ENCODE measurements around the gene EFCAB5.

EFCAB5 gene

DNA sequence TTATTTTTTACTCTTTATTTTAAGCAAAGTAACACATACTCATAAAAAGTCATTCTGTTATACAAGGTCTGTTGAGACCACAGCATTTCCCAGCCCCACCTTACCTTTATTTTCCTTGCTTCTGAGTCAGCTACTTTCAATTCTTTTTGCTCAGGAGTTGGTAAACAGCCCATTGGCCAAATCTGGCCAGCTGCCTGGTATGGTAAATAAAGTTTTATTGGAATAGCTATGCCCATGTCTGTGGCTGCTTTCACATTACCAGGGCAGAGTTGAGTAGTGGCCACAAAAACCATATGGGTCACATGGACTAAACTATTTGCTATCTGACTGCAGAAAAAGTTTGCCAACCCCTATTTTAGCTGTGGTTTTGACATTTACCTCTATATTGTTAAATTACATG, 171.8 kb downstream of the EFCAB5 start:
- H3K9me3 ChIP-seq (ENCODE audit: insufficient read depth, low read length, severe bottlenecking), result no peaks in the 10 kb centered on the region
- DNase-seq, result no peak
- H3K4me3 ChIP-seq (ENCODE audit: low read depth in 1 of 2, low read length in 2 of 2), result no peak overlapping the region
- TF ChIP-seq EZH2 (IDR thresholded peaks at IDR 0.05; ENCODE audit: borderline replicate concordance, low read depth, low read length, severe bottlenecking), result no peak
- TF ChIP-seq, protein P1, sequence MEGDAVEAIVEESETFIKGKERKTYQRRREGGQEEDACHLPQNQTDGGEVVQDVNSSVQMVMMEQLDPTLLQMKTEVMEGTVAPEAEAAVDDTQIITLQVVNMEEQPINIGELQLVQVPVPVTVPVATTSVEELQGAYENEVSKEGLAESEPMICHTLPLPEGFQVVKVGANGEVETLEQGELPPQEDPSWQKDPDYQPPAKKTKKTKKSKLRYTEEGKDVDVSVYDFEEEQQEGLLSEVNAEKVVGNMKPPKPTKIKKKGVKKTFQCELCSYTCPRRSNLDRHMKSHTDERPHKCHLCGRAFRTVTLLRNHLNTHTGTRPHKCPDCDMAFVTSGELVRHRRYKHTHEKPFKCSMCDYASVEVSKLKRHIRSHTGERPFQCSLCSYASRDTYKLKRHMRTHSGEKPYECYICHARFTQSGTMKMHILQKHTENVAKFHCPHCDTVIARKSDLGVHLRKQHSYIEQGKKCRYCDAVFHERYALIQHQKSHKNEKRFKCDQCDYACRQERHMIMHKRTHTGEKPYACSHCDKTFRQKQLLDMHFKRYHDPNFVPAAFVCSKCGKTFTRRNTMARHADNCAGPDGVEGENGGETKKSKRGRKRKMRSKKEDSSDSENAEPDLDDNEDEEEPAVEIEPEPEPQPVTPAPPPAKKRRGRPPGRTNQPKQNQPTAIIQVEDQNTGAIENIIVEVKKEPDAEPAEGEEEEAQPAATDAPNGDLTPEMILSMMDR (IDR thresholded peaks at IDR 0.05; ENCODE audit: borderline replicate concordance, extremely low read depth, low read length, poor library complexity, severe bottlenecking), result no peak
- H4K20me1 ChIP-seq (ENCODE audit: insufficient read depth, low read length), result no peaks in the 10 kb centered on the region
- 0 out of 2 replicates have a peak, but pooled peaks cover under 1% of the 10 kb centered on the region for H3K36me3 ChIP-seq (ENCODE audit: insufficient read depth, low read length)
- H3K27me3 ChIP-seq (ENCODE audit: insufficient read depth, low read length, poor library complexity), result peaks cover 3% of the 10 kb centered on the region
- peaks cover 20% of the 10 kb centered on the region for H3K79me2 ChIP-seq (ENCODE audit: insufficient read depth, low read length)
- H3K9ac ChIP-seq (ENCODE audit: low read depth, low read length), result no peak overlapping the region
- peaks cover 12% of the 10 kb centered on the region for H3K4me1 ChIP-seq (ENCODE audit: insufficient read depth, low read length)
- ATAC-seq (ENCODE audit: insufficient read depth, low read depth), result no peak
- H2AFZ ChIP-seq (ENCODE audit: low read depth, low read length), result no peak overlapping the region
- no peak overlapping the region for H3K4me2 ChIP-seq (ENCODE audit: insufficient read depth, low read length)
- no peak overlapping the region for H3K27ac ChIP-seq (ENCODE audit: low read length)

DNA sequence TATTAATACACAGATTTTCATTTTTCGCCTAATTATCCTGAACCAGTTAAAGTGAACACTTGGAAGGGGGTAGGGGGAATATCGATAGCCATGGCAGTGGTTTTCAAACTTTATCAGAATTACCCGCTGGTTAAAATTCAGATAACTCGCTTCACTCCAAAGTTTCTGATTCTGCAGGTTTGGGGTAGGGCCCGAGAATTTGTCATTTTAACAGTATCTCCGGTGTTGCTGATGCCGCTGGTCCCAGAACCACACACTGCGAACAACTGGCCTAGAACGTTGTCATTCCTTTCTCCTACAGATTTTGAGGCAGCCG, 174.9 kb downstream of the EFCAB5 start:
- H3K9ac ChIP-seq (ENCODE audit: low read depth, low read length), result peak overlapping the region; percentile 68
- H3K36me3 ChIP-seq (ENCODE audit: insufficient read depth, low read length), result peaks cover 19% of the 10 kb centered on the region; the same call in 1 of the 2 replicates
- H3K4me2 ChIP-seq (ENCODE audit: insufficient read depth, low read length), result peak overlapping the region; percentile 71
- H4K20me1 ChIP-seq (ENCODE audit: insufficient read depth, low read length), result peaks cover 4% of the 10 kb centered on the region; the same call in 1 of the 2 replicates
- H3K79me2 ChIP-seq (ENCODE audit: insufficient read depth, low read length), result peaks cover 51% of the 10 kb centered on the region
- ATAC-seq (ENCODE audit: insufficient read depth, low read depth) (peak; percentile 43), DNase-seq (no peak)
- TF ChIP-seq, protein P1 (IDR thresholded peaks at IDR 0.05; ENCODE audit: borderline replicate concordance, extremely low read depth, low read length, poor library complexity, severe bottlenecking), result no peak
- no peak for TF ChIP-seq EZH2 (IDR thresholded peaks at IDR 0.05; ENCODE audit: borderline replicate concordance, low read depth, low read length, severe bottlenecking)
- H2AFZ ChIP-seq (ENCODE audit: low read depth, low read length), result peak overlapping the region; percentile 90
- H3K4me3 ChIP-seq (ENCODE audit: low read depth in 1 of 2, low read length in 2 of 2), result peak overlapping the region; percentile 45 to 63
- H3K27ac ChIP-seq (ENCODE audit: low read length), result peak overlapping the region; percentile 91
- H3K9me3 ChIP-seq (ENCODE audit: insufficient read depth, low read length, severe bottlenecking), result no peaks in the 10 kb centered on the region
- peaks cover 38% of the 10 kb centered on the region for H3K4me1 ChIP-seq (ENCODE audit: insufficient read depth, low read length)
- no peaks in the 10 kb centered on the region for H3K27me3 ChIP-seq (ENCODE audit: insufficient read depth, low read length, poor library complexity)

DNA sequence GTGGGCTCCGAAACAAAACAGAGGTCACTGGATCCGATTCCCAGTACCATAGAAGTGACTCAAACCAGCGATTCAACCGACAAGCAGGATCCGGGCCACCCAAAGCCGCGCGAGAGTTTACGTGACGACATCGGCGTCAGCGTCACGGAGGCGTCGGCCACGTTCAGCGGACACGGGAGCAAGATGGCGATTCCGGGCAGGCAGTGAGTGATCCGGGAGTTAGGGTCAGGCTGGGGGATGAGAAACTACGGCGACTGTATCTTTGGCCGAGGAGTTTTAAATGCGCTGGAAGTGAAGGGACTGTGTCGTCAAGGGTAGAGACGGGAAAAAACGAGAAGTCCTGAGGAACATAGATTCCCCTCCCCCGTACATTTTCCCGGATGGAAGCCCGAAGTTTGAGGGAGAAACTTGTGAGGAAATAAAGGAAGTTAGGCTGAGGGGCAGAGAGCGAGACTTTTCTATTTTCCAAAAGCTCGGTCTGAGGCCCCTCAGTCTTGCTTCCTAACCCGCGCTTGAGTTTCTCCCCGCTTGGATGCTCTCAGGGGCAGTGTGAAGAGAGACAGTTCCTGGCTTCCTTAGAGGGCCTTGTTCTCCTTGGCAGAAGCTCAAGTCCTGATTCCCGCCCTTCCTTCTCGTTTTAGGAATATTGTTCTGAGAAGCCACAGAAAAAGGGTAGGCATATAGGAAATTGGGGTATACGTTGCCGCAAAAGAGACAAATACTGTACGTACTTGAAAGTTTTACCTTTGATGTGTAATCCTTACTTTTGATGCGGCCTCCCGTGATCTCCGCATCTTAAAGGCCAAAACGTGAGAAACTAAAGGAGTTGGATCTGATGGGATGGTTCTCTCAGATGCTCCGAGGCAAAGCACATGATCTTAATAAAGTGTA, 175.5 kb downstream of the EFCAB5 start, which contains the start of gene NSRP1:
NSRP1 (plus strand) TSS at position 156 of the 891 bp plus-strand sequence; CDS start at position 184, 28 bp downstream.
- Histone ChIP-seq H3K4me1 (ENCODE audit: insufficient read depth, low read length) (peaks cover 38% of the 10 kb centered on the region), H3K4me2 (ENCODE audit: insufficient read depth, low read length) (peak within 1 kb of the TSS; percentile 71), H3K4me3 (ENCODE audit: low read depth in 1 of 2, low read length in 2 of 2) (peak within 1 kb of the TSS; percentile 45 to 63), H2AFZ (ENCODE audit: low read depth, low read length) (peak within 1 kb of the TSS; percentile 90), H4K20me1 (ENCODE audit: insufficient read depth, low read length) (peaks cover 7% of the 10 kb centered on the region; the same call in 1 of the 2 replicates), H3K27me3 (ENCODE audit: insufficient read depth, low read length, poor library complexity) (no peaks in the 10 kb centered on the region), H3K9ac (ENCODE audit: low read depth, low read length) (peak within 1 kb of the TSS; percentile 68), H3K36me3 (ENCODE audit: insufficient read depth, low read length) (peaks cover 19% of the 10 kb centered on the region; the same call in 1 of the 2 replicates), H3K79me2 (ENCODE audit: insufficient read depth, low read length) (peaks cover 57% of the 10 kb centered on the region), H3K27ac (ENCODE audit: low read length) (peak within 1 kb of the TSS; percentile 91), H3K9me3 (ENCODE audit: insufficient read depth, low read length, severe bottlenecking) (no peaks in the 10 kb centered on the region)
- TF ChIP-seq, protein P1 (IDR thresholded peaks at IDR 0.05; ENCODE audit: borderline replicate concordance, extremely low read depth, low read length, poor library complexity, severe bottlenecking), result no peak
- TF ChIP-seq EZH2 (IDR thresholded peaks at IDR 0.05; ENCODE audit: borderline replicate concordance, low read depth, low read length, severe bottlenecking), result no peak
- ATAC-seq (ENCODE audit: insufficient read depth, low read depth), result peak; percentile 98
- peak; percentile 94 for DNase-seq

Data from DND-41 (cell line).